ENCODE measurements around the gene UBAC1. TPM values are rescaled to one million over a fixed set of nuclear protein-coding genes. Genes with fewer than 3 reads are reported as not detected.

The UBAC1 gene
- total and polyA plus RNA-seq, 9 of the 15 experiments (the other 6 are each of a cell fraction or from before 2014, with no cell fraction given) = 94.0 to 399 (median 228) TPM

GRCh38 chr9:135949501-135950134 is 11.6 kb downstream of the UBAC1 start (continued):
- no peak for TF ChIP-seq CHD7 (IDR thresholded peaks at IDR 0.05; ENCODE audit: low read depth, low read length)
- no peak for TF ChIP-seq CHD4 (IDR thresholded peaks at IDR 0.05; ENCODE audit: insufficient read depth, insufficient replicate concordance, low read depth, low read length, poor library complexity, severe bottlenecking)
- no peak for TF ChIP-seq ZNF584 (CRISPR knock-in tag; IDR thresholded peaks at IDR 0.05; ENCODE audit: low read depth)
- no peak for TF ChIP-seq PML (IDR thresholded peaks at IDR 0.05; ENCODE audit: low read length)
- TF ChIP-seq ZBED1 (IDR thresholded peaks at IDR 0.05) = no peak
- TF ChIP-seq ZNF143 (CRISPR knock-in tag; IDR thresholded peaks at IDR 0.05) = no peak
- 0 out of 2 replicates have a peak, but pooled peaks have one; percentile 4 for TF ChIP-seq PHB (CRISPR knock-in tag; IDR thresholded peaks at IDR 0.05)
- TF ChIP-seq IRF2 (CRISPR knock-in tag; IDR thresholded peaks at IDR 0.05) = no peak
- TF ChIP-seq SAP30 (IDR thresholded peaks at IDR 0.05; ENCODE audit: borderline replicate concordance, insufficient read depth, low read depth, low read length, poor library complexity, severe bottlenecking) = peak; percentile 13
- no peak for TF ChIP-seq PTRF (tag; IDR thresholded peaks at IDR 0.05)
- no peak for TF ChIP-seq JUND (IDR thresholded peaks at IDR 0.05; ENCODE audit: borderline replicate concordance, low read depth, low read length)
- no peak for TF ChIP-seq JUND (tag; IDR thresholded peaks at IDR 0.05; ENCODE audit: borderline replicate concordance, low read depth, low read length)
- TF ChIP-seq NFE2 (IDR thresholded peaks at IDR 0.05; ENCODE audit: low read depth) = no peak
- TF ChIP-seq ELF4 (CRISPR knock-in tag; IDR thresholded peaks at IDR 0.05) = no peak
- TF ChIP-seq ZNF79 (CRISPR knock-in tag; IDR thresholded peaks at IDR 0.05; ENCODE audit: low read depth) = 0 out of 2 replicates have a peak, but pooled peaks have one; percentile 18
- no peak for TF ChIP-seq STAT5A (IDR thresholded peaks at IDR 0.05; ENCODE audit: borderline replicate concordance, low read length)
